ENCODE data around the gene ARHGDIA.

The ARHGDIA gene

DNA sequence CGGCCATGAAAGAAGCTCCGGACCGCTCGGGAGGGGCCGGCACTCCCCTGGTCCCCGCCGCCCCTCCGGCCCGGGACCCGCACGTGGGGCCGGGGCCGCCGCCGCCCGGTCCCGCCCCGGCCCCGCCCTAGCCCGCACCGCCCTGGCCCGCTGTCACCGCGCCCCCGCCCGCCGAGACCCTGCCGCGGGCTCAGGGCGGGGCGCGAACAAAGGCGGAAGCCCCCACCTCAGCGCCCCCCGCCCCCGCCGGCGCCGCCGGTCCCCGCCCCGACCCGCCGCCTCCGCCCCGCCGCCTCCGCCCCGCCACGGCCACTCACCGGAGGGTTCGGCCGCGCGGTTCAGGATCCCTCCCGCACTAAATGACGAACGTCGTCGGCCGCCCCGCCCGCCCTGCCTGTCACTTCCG is at the start of gene ARHGDIA:
Gene ARHGDIA, minus strand, starts transcription at position 357 of the 406 bp plus-strand sequence. CDS start 1,407 bp downstream, outside the sequence.
- H3K4me3 ChIP-seq (ENCODE audit: low read depth, low read length) = peak within 1 kb of the TSS; percentile 81

DNA sequence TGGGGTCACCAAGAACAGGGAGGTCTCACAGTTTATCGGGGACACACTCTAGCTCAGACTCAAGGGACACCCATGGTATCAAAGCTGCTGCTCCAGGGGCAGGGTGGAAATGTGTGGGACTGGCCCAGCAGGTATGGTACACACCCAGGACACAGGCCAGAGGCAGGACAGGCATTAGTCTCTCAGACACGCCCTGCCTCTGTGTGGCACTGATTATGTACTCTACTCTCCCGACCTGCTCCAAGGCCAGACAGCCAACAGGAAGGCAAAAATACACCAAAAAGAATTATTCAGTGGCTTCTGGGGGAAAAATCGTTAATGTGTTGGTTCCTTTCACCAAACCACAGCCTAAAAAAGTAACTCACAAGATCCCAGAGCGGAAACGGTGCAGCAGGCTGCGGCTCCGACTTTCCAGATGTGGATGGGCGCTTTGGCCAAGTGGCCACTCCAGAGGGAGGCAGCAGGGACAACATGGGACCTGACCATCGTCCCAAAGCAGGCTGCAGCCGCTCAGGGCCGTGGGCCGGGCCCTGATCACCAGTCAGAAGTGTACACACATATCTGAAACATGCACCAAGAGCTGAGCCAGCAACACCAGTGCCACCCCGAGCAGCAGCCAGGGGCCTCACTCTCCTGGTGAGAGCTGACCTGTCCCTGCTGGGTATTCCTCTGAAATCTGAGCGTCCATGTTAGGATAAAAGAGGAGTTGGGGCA is 47.9 kb upstream of the ARHGDIA start:
- no peak overlapping the region for H3K4me3 ChIP-seq (ENCODE audit: low read depth, low read length)

DNA sequence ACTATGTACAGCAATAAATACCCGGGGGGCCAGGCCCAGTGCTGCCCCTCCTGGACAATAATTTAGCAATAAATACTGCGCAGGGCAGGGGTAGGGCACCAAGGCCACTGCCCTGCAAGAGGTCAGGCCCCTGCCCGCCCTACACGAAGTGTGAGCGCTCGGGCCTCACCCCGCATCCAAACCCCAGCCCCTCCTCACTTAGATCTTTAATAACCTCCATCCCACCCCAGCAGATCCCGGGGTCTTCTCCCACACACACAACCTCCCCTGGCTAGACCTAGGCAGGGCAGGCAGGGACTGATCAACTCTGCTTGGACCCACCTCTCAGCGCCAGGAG is 47.2 kb upstream of the ARHGDIA start:
- peak overlapping the region; percentile 67 for H3K4me3 ChIP-seq (ENCODE audit: low read depth, low read length)

DNA sequence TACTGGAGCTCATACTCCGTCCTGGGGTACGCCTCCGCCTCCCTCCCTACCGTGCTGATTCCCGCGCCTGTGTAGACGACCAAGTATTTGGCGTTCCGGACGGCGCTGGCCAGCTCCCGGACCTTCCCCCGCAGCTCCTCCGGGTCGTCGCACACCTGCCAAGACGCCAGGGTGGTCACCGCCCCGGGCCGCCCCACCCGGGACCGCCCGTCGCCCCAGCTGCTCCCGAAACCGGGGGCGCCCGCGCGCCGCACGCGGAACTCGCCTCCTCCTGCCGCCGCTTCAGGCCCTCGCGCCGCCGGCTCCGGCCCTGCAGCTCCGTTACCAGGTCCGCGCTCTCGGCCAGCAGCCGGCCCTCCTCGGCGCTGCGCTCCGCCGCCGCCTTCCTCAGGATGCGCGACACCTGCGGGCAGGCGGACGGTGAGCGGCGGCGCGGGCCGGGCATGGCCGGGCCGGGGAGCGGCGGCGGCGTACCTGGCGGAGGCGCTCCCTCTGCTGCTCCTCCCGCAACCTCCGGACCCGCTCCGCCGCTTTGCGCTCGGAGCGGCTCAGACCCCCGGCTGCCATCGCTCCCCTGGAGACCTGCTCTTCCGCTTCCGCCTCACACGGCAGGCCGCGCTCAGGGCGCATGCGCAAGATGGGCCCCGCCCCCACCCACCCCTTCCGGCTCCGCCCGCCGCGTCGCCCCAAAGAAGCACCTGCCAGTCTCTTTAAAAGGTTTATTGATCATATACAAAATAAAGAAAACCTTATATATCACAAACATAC is 46.6 kb upstream of the ARHGDIA start, which contains the start of gene SIRT7:
Gene SIRT7, minus strand, starts transcription at position 612 of the 768 bp plus-strand sequence. Its CDS starts 45 bp downstream, at position 567.
- peak within 1 kb of the TSS; percentile 67 for H3K4me3 ChIP-seq (ENCODE audit: low read depth, low read length)

GRCh38 chr17:81916234-81917001 is 45.3 kb upstream of the ARHGDIA start:
- no peak overlapping the region for H3K4me3 ChIP-seq (ENCODE audit: low read depth, low read length)

DNA sequence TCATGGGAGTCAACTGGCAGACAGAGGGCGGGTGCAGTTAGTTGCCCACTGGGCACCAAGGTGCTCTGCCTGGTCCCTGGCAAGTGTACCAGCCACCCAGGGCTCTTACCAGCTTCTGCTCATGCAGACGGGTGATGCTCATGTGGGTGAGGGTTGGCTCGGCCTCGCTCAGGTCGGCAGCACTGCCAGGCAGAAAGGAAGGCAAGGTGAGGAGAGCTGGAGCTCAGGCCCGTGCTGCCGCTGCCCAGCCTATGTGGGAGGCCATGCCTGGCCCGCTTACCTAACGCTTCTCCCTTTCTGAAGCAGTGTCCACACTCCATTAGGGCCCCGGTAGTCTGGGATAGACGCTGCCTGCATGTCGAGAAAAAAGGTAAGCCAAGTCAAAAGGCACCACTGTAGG is 44.2 kb upstream of the ARHGDIA start:
- no peak overlapping the region for H3K4me3 ChIP-seq (ENCODE audit: low read depth, low read length)

GRCh38 chr17:81914103-81914850 is 43.1 kb upstream of the ARHGDIA start:
- no peak overlapping the region for H3K4me3 ChIP-seq (ENCODE audit: low read depth, low read length)

DNA sequence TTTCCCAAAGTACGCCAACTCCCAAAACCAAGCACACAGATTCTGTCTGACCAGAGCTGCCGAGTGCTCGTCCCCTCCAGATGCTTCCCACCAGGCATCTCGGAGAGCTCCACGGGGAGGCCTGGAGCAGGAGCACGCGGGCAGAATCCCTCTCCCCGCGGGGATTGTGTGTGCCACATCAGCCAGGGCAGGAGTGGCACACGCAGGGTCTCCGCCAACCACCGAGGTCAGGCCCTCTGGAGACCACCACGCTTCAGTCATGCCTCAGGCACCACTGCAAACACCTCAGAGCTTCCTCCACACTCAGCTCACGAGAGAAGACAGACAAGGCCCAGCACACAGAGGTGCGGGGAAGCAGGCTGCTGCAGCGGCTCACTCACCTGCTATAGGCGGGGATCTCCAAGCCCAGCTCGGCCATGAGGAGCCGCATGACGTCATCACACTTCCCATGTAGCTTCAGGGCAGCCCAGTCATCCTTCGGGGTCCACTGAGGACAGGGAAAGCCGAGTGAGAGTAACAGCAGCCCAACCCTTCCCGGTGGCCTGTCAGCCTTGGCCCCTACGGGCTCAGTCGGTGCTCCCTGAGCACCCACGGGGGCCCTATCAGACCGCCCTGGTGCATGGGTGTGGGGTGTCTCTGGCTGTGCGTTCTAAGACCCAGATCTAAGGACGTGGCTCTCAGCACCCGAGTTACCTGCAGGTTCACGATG is 42.4 kb upstream of the ARHGDIA start:
- H3K4me3 ChIP-seq (ENCODE audit: low read depth, low read length) = no peak overlapping the region

DNA sequence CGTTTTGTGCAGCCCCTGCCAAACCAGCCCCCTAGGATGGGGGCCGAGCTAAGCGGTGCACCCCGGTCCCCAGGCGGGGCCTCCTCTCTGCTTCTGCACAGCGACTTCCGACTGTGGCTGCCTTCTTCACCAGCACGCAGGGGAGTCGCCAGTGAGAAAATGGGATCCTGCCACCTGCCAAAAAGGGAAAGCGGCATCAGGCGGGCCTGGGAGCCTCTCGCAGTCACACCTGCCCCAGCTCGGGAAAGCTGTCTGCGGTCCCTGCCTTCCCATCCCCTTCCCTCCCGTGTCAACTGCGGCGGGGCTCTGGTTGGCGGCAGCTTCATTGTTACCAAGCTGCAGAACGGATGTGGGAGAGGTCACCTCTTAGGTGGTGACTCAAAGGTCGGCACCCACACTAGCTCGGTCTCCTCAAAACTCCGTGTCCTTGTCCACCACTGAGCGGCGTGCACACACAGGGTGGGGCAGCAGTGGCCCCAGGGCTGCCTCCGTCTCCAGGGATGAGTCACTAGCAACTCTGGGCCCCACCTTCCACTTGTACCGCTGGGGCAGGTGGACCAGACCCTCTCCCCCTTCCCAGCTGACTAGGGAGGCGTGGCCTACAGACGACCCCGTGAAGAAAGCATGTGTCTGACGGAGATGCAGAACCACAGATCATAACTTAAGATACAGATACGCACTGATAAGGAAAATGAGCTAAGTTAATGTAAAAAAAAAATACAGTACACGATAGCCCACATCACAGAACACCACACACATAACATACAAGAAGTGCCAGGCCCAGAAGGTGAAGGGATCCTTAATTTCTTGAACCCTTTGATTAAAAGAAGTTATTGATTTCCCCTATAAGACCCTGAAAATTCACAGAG is 41.5 kb upstream of the ARHGDIA start:
- H3K4me3 ChIP-seq (ENCODE audit: low read depth, low read length) = no peak overlapping the region

DNA sequence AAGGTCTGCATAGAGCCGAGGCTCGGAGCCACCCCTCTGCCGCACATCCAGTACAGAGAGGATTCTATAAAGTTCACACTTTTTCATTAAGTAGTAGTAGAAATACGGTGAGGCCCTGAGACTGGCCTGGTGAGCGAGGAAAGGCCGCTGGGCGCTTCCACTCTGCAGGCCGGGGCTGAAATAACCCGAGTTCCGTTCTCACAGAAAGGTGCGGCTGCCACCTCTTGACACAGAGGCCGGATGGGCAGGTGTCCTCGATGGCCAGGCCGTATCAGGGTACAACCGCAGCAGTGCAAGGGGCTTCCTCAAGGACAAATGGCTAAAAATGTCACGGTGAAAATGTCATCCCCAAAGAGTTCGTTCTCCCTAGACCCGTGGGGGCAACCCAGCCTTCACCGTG is 40.8 kb upstream of the ARHGDIA start:
- H3K4me3 ChIP-seq (ENCODE audit: low read depth, low read length) = no peak overlapping the region

- peak within 1 kb of the TSS; percentile 66 for H3K4me3 ChIP-seq (ENCODE audit: low read depth, low read length)
These were observed 40.3 kb upstream of the ARHGDIA start, which contains the start of gene PCYT2 for GRCh38 chr17:81911277-81911961. TSS of gene PCYT2 (minus strand) at chr17:81911399. CDS start at chr17:81911355, 44 bp downstream.

DNA sequence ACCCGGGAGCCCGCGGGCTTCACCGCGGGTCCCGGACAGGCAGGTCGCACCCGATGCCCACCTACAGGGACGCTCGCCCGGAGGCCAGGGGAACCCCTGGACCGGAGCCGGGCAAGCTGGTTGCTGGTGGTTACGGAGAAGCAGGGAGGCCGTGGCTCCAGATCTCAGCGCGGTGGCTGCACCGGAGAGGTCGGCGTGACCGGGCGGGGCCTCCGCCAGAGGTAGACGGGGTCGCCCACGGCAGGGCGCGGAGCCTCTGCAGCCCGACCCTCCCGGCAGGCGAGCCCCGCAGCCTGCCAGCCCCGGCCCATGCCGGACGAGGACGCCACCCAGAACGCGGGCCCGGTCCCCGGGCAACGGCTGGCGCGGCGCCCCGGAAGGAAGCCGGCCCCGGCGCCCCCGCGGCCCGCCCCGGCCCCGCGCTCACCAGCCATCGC is 39.7 kb upstream of the ARHGDIA start:
- peak overlapping the region; percentile 66 for H3K4me3 ChIP-seq (ENCODE audit: low read depth, low read length)

- peak overlapping the region; percentile 66 for H3K4me3 ChIP-seq (ENCODE audit: low read depth, low read length)
These were observed 39.1 kb upstream of the ARHGDIA start for GRCh38 chr17:81909966-81910839.

GRCh38 chr17:81909231-81909630 is 38.1 kb upstream of the ARHGDIA start:
- H3K4me3 ChIP-seq (ENCODE audit: low read depth, low read length) = no peak overlapping the region

DNA sequence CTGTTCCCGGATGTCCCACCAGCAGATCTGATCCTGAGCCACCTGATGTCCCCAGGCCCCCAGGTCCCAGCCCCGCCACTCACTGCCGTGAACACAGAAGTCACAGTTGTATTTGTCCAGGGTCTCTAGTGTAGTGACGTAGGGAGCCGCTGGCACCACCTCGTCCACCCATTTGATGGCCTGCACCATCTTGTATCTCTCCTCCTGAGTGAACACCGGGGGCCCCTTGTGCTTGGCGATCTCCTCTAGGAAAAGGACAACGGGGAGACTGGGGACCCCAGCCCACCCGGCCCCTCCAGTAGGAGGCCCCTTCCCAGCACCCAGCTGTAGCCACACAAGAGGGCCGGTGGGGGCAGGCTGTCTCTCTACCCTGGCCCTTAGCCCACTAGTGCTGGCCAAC is 37.7 kb upstream of the ARHGDIA start:
- no peak overlapping the region for H3K4me3 ChIP-seq (ENCODE audit: low read depth, low read length)

DNA sequence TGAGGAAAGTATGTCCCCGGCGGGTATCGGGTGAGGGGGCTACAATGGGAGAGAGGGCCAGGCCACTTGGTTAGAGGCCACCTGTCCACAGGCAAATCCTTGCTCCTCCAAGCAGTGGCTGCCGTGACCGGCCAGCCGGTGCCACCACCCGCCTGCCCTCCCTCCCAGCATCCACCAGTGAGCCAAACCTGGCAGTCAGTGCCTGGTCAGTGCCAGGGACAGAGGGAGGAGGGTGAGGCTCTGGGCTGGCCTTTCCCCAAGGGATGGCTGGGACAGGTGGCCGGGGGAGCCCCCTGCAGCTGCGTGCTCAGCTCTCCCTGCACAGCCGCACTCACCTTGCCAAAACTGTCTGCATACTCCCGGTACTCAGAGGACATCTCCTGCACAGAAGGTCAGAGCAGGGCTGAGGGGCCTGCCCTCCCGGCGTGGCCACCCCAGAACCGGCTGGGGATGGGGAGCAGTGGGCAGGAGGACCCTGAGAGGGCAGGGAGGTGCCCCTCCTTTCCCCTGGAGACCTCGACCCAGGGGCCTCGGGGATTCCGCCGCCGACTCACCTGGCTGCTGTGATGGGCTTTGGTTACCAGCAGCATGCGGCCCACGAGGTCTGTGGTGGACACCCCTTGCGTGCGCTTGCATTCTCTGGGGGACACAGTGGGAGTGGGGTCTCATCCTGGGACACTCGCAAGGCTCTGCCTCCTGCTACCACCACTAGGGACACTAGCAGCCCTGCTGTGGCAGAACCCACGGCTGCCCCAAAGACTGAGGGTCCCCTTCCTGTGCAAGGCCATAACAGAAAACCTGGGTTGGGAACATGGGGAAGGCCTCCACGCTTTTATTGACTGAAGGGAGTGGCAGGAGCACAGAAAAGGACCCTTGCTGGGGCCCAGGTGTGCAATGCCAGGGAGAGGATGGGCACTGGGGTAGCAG is 36.3 kb upstream of the ARHGDIA start:
- H3K4me3 ChIP-seq (ENCODE audit: low read depth, low read length) = no peak overlapping the region

Data from iPS-11a (cell line).